Neural cell (in vitro differentiated cells): ENCODE measurements around the gene SP110.

ENCODE experiments used
- CTCF ChIP-seq: fragments of 450-650 bp; IDR thresholded peaks from 2 replicates; pipeline ENCODE4 v1.5.1; 2014; ENCODE audit warnings: antibody characterized with exemption, mild to moderate bottlenecking, moderate library complexity; ENCODE audit not compliant: poor library complexity, severe bottlenecking
- EP300 ChIP-seq: fragments of 450-650 bp; conservative IDR thresholded peaks from 2 replicates; pipeline ENCODE4 v1.6.1; 2014; ENCODE audit warnings: antibody characterized with exemption, mild to moderate bottlenecking, moderate library complexity; ENCODE audit not compliant: poor library complexity, severe bottlenecking
- EZH2 ChIP-seq: fragments of 200-600, 300-800 bp; shearing (Covaris generic), sonication (generic); IDR thresholded peaks from 2 replicates; pipeline ENCODE4 v1.6.1; 2014; ENCODE audit warnings: antibody characterized with exemption, low read length, borderline replicate concordance, mild to moderate bottlenecking; ENCODE audit not compliant: insufficient read depth, poor library complexity, severe bottlenecking
- MXI1 ChIP-seq: fragments of 450-650 bp; conservative IDR thresholded peaks from 2 replicates; pipeline ENCODE4 v1.6.1; 2014; ENCODE audit warnings: antibody characterized with exemption, mild to moderate bottlenecking; ENCODE audit not compliant: poor library complexity, severe bottlenecking
- POLR2AphosphoS5 ChIP-seq: IDR thresholded peaks from 2 replicates; pipeline ENCODE4 v1.6.1; 2012
- REST ChIP-seq: IDR thresholded peaks from 2 replicates; pipeline ENCODE4 v1.6.1; 2012; ENCODE audit warnings: borderline replicate concordance
- SMC3 ChIP-seq: fragments of 450-650 bp; conservative IDR thresholded peaks from 2 replicates; pipeline ENCODE4 v1.6.1; 2014; ENCODE audit warnings: antibody characterized with exemption, mild to moderate bottlenecking, moderate library complexity; ENCODE audit not compliant: poor library complexity
- TAF1 ChIP-seq: IDR thresholded peaks from 2 replicates; pipeline ENCODE4 v1.6.1; 2012; ENCODE audit warnings: low read depth

DNA sequence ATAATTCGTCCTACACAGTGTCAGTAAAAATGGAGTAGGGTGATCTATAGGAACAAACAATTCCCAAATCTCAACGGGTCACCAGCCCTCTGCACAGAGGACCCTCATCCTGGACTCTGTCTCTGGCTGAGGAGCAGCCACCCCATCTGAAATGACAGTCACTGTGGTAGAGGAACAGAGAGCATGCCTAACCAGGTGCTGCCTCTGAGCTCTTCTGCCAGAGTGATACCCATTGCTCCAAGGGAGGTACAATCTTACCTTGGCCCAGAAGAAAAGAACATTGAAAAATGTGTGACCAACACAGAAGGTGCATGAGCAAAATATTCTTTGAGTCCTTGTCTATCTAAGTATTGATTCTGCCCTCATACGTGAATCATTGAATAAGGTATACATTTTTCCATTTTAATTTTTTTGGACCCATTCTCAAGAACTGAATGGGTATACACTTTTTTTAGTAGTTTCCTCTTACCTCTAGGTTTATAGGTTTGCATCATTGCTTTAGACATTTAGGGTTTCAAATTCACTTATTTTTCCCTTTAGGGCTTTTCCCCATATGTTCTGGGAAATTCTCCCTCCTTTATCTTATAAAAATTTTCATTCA is 14.4 kb upstream of the SP110 start:
- TF ChIP-seq REST (no peak), EP300 (no peak), CTCF (no peak), EZH2 (no peak), TAF1 (no peak), MXI1 (no peak), SMC3 (no peak), POLR2AphosphoS5 (no peak)
